Measurements from ENCODE around the gene C1orf174. TPM values are rescaled to one million over a fixed set of nuclear protein-coding genes. Genes with fewer than 3 reads are reported as not detected.

The C1orf174 gene
- polyA plus RNA-seq, 1 donor from 2014 or later: 28.2 TPM

- H3K9me3 ChIP-seq (ENCODE audit: low read length): no peaks in the 10 kb centered on the region
- H4K20me1 ChIP-seq (ENCODE audit: insufficient read depth): no peaks in the 10 kb centered on the region
- H3K4me2 ChIP-seq (ENCODE audit: low read length): no peak overlapping the region
- H3K9ac ChIP-seq (ENCODE audit: low read length): no peak overlapping the region
- no peaks in the 10 kb centered on the region for H3K9me2 ChIP-seq (ENCODE audit: insufficient read depth, low read length)
- H3K27me3 ChIP-seq (ENCODE audit: insufficient read depth, low read depth, low read length): no peaks in the 10 kb centered on the region
- H3F3A ChIP-seq (ENCODE audit: insufficient read depth, low read length, poor library complexity, severe bottlenecking): no peaks in the 10 kb centered on the region
- H3K27ac ChIP-seq (ENCODE audit: low read length): no peak overlapping the region
- no peak overlapping the region for H3K4me3 ChIP-seq (ENCODE audit: low read length)
- no peak overlapping the region for H2AFZ ChIP-seq (ENCODE audit: low read depth, low read length)
- TF ChIP-seq TAF1 (IDR thresholded peaks at IDR 0.05; ENCODE audit: low read depth): no peak
- TF ChIP-seq EZH2 (IDR thresholded peaks at IDR 0.05; ENCODE audit: borderline replicate concordance, insufficient read depth, low read length, poor library complexity, severe bottlenecking): no peak
- TF ChIP-seq RAD21 (conservative IDR thresholded peaks at IDR 0.05): no peak
- no peak for TF ChIP-seq MXI1 (conservative IDR thresholded peaks at IDR 0.05; ENCODE audit: poor library complexity, severe bottlenecking)
- TF ChIP-seq POLR2AphosphoS5 (IDR thresholded peaks at IDR 0.05): no peak
- TF ChIP-seq, protein P1, sequence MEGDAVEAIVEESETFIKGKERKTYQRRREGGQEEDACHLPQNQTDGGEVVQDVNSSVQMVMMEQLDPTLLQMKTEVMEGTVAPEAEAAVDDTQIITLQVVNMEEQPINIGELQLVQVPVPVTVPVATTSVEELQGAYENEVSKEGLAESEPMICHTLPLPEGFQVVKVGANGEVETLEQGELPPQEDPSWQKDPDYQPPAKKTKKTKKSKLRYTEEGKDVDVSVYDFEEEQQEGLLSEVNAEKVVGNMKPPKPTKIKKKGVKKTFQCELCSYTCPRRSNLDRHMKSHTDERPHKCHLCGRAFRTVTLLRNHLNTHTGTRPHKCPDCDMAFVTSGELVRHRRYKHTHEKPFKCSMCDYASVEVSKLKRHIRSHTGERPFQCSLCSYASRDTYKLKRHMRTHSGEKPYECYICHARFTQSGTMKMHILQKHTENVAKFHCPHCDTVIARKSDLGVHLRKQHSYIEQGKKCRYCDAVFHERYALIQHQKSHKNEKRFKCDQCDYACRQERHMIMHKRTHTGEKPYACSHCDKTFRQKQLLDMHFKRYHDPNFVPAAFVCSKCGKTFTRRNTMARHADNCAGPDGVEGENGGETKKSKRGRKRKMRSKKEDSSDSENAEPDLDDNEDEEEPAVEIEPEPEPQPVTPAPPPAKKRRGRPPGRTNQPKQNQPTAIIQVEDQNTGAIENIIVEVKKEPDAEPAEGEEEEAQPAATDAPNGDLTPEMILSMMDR (IDR thresholded peaks at IDR 0.05; ENCODE audit: poor library complexity, severe bottlenecking): no peak
- TF ChIP-seq, protein P2, sequence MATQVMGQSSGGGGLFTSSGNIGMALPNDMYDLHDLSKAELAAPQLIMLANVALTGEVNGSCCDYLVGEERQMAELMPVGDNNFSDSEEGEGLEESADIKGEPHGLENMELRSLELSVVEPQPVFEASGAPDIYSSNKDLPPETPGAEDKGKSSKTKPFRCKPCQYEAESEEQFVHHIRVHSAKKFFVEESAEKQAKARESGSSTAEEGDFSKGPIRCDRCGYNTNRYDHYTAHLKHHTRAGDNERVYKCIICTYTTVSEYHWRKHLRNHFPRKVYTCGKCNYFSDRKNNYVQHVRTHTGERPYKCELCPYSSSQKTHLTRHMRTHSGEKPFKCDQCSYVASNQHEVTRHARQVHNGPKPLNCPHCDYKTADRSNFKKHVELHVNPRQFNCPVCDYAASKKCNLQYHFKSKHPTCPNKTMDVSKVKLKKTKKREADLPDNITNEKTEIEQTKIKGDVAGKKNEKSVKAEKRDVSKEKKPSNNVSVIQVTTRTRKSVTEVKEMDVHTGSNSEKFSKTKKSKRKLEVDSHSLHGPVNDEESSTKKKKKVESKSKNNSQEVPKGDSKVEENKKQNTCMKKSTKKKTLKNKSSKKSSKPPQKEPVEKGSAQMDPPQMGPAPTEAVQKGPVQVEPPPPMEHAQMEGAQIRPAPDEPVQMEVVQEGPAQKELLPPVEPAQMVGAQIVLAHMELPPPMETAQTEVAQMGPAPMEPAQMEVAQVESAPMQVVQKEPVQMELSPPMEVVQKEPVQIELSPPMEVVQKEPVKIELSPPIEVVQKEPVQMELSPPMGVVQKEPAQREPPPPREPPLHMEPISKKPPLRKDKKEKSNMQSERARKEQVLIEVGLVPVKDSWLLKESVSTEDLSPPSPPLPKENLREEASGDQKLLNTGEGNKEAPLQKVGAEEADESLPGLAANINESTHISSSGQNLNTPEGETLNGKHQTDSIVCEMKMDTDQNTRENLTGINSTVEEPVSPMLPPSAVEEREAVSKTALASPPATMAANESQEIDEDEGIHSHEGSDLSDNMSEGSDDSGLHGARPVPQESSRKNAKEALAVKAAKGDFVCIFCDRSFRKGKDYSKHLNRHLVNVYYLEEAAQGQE (IDR thresholded peaks at IDR 0.05; ENCODE audit: borderline replicate concordance): no peak
- no peak for TF ChIP-seq EP300 (conservative IDR thresholded peaks at IDR 0.05; ENCODE audit: poor library complexity, severe bottlenecking)
- TF ChIP-seq SMC3 (conservative IDR thresholded peaks at IDR 0.05; ENCODE audit: poor library complexity): no peak
- no peaks in the 10 kb centered on the region for H3K36me3 ChIP-seq (ENCODE audit: insufficient read depth, low read length)
- no peaks in the 10 kb centered on the region for H3K79me2 ChIP-seq (replicated peaks; ENCODE audit: insufficient read depth, low read length)
Observed at GRCh38 chr1:3912809-3913685, 13.0 kb upstream of the C1orf174 start.

- no peak overlapping the region for H3K9ac ChIP-seq (ENCODE audit: low read length)
- no peak overlapping the region for H3K27ac ChIP-seq (ENCODE audit: low read length)
- no peaks in the 10 kb centered on the region for H4K20me1 ChIP-seq (ENCODE audit: insufficient read depth)
- no peak overlapping the region for H3K4me2 ChIP-seq (ENCODE audit: low read length)
- H3K27me3 ChIP-seq (ENCODE audit: insufficient read depth, low read depth, low read length): no peaks in the 10 kb centered on the region
- no peak overlapping the region for H3K4me3 ChIP-seq (ENCODE audit: low read length)
- H3K36me3 ChIP-seq (ENCODE audit: insufficient read depth, low read length): no peaks in the 10 kb centered on the region
- H2AFZ ChIP-seq (ENCODE audit: low read depth, low read length): no peak overlapping the region
- H3K9me2 ChIP-seq (ENCODE audit: insufficient read depth, low read length): no peaks in the 10 kb centered on the region
- no peaks in the 10 kb centered on the region for H3K79me2 ChIP-seq (replicated peaks; ENCODE audit: insufficient read depth, low read length)
- H3F3A ChIP-seq (ENCODE audit: insufficient read depth, low read length, poor library complexity, severe bottlenecking): no peaks in the 10 kb centered on the region
- no peaks in the 10 kb centered on the region for H3K9me3 ChIP-seq (ENCODE audit: low read length)
- TF ChIP-seq EP300 (conservative IDR thresholded peaks at IDR 0.05; ENCODE audit: poor library complexity, severe bottlenecking) (no peak), TAF1 (IDR thresholded peaks at IDR 0.05; ENCODE audit: low read depth) (no peak), MXI1 (conservative IDR thresholded peaks at IDR 0.05; ENCODE audit: poor library complexity, severe bottlenecking) (no peak), RAD21 (conservative IDR thresholded peaks at IDR 0.05) (no peak), POLR2AphosphoS5 (IDR thresholded peaks at IDR 0.05) (no peak), SMC3 (conservative IDR thresholded peaks at IDR 0.05; ENCODE audit: poor library complexity) (no peak), EZH2 (IDR thresholded peaks at IDR 0.05; ENCODE audit: borderline replicate concordance, insufficient read depth, low read length, poor library complexity, severe bottlenecking) (no peak)
- TF ChIP-seq, protein P2 (IDR thresholded peaks at IDR 0.05; ENCODE audit: borderline replicate concordance): no peak
- TF ChIP-seq, protein P1 (IDR thresholded peaks at IDR 0.05; ENCODE audit: poor library complexity, severe bottlenecking): no peak
Observed at GRCh38 chr1:3911981-3912808, 12.1 kb upstream of the C1orf174 start.

Measured in neural cell (in vitro differentiated cells).